ENCODE results near the gene LTBP1.
"Not testable (repeated sequence)": the region's sequence is repeated elsewhere in the genome, so short reads cannot be mapped to it uniquely, and the experiment has no call there.

DNA sequence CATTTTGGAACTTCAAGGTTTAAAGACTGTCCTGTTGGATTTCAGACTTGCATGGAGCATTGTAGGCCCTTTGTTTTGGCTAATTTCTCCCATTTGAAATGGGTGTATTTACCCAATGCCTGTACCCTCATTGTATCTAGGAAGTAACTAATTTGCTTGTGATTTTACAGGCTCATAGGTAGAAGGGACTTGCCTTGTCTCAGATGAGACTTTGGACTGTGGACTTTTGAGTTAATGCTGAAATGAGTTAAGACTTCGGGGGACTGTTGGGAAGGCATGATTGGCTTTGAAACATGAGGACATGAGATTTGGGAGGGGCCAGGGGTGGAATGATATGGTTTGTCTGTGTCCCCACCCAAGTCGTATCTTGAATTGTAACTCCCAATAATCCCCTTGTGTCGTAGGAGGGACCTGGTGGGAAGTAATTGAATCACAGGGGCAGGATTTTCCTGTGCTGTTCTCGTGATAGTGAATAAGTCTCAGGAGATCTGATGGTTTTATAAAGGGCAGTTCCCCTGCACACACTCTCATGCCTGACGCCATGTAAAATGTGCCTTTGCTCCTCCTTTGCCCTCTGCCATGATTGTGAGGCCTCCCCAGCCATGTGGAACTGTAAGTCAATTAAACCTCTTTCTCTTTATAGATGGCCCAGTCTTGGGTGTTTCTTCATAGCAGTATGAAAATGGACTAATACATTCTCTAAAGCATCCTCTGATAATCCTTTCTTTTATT, 36.6 kb downstream of the LTBP1 start:
- not testable (repeated sequence) for TF ChIP-seq SRF (IDR thresholded peaks at IDR 0.05; ENCODE audit: low read depth in 2 of 2, low read length in 2 of 2); SREBF1 (IDR thresholded peaks at IDR 0.05; ENCODE audit: low read length); POLR2A (IDR thresholded peaks at IDR 0.05; ENCODE audit: low read depth, low read length); CREB1 (IDR thresholded peaks at IDR 0.05; ENCODE audit: low read depth); RBBP5 (conservative IDR thresholded peaks at IDR 0.05); CHD4 (IDR thresholded peaks at IDR 0.05)
- TF ChIP-seq, protein P1, sequence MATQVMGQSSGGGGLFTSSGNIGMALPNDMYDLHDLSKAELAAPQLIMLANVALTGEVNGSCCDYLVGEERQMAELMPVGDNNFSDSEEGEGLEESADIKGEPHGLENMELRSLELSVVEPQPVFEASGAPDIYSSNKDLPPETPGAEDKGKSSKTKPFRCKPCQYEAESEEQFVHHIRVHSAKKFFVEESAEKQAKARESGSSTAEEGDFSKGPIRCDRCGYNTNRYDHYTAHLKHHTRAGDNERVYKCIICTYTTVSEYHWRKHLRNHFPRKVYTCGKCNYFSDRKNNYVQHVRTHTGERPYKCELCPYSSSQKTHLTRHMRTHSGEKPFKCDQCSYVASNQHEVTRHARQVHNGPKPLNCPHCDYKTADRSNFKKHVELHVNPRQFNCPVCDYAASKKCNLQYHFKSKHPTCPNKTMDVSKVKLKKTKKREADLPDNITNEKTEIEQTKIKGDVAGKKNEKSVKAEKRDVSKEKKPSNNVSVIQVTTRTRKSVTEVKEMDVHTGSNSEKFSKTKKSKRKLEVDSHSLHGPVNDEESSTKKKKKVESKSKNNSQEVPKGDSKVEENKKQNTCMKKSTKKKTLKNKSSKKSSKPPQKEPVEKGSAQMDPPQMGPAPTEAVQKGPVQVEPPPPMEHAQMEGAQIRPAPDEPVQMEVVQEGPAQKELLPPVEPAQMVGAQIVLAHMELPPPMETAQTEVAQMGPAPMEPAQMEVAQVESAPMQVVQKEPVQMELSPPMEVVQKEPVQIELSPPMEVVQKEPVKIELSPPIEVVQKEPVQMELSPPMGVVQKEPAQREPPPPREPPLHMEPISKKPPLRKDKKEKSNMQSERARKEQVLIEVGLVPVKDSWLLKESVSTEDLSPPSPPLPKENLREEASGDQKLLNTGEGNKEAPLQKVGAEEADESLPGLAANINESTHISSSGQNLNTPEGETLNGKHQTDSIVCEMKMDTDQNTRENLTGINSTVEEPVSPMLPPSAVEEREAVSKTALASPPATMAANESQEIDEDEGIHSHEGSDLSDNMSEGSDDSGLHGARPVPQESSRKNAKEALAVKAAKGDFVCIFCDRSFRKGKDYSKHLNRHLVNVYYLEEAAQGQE (IDR thresholded peaks at IDR 0.05; ENCODE audit: low read depth, low read length): not testable (repeated sequence)

All from GM12878 (cell line).